PC-9 (cell line): Measurements from ENCODE around the gene MFSD6.

Experiments used
- CTCF ChIP-seq: fragments of 200-600 bp; sonication (generic); conservative IDR thresholded peaks from 2 replicates; pipeline ENCODE4 v1.6.1; 2017; ENCODE audit warnings: mixed run types, antibody characterized with exemption, mild to moderate bottlenecking, moderate library complexity
- EZH2 ChIP-seq: fragments of 200-600 bp; sonication (generic); IDR thresholded peaks from 2 replicates; pipeline ENCODE4 v1.8.0; 2017; ENCODE audit warnings: antibody characterized with exemption, low read depth

GRCh38 chr2:190435031-190435670 is 27.0 kb downstream of the MFSD6 start:
- TF ChIP-seq CTCF, result no peak
- no peak for TF ChIP-seq EZH2
